ENCODE results near the gene LAX1.
"Not testable (repeated sequence)": the region's sequence is repeated elsewhere in the genome, so short reads cannot be mapped to it uniquely, and the experiment has no call there.

- not testable (repeated sequence) for TF ChIP-seq CTCF (IDR thresholded peaks at IDR 0.05); PBX3 (IDR thresholded peaks at IDR 0.05); MYC (IDR thresholded peaks at IDR 0.05; ENCODE audit: borderline replicate concordance, low read length); POLR2A (IDR thresholded peaks at IDR 0.05; ENCODE audit: low read length); ZFP36 (IDR thresholded peaks at IDR 0.05; ENCODE audit: borderline replicate concordance, partially characterized antibody); ZNF302 (CRISPR knock-in tag; IDR thresholded peaks at IDR 0.05); EP300 (IDR thresholded peaks at IDR 0.05); BHLHE40 (IDR thresholded peaks at IDR 0.05; ENCODE audit: low read depth, low read length); TFCP2L1 (CRISPR knock-in tag; IDR thresholded peaks at IDR 0.05); ZSCAN20 (CRISPR knock-in tag; IDR thresholded peaks at IDR 0.05)
These were observed 28.6 kb downstream of the LAX1 start for GRCh38 chr1:203793561-203793960.
